Vagina (tissue), 2 donors: ENCODE results near the gene MAGI3.

Experiments
- POLR2A ChIP-seq, 2 donors: fragments of 450-650 bp; IDR thresholded peaks; one replicate each; pipeline ENCODE4 v1.6.1; 2017; ENCODE audit warnings: antibody characterized with exemption in 2 of 2, mild to moderate bottlenecking in 2 of 2, moderate library complexity in 2 of 2
- POLR2AphosphoS5 ChIP-seq, 2 donors: sonication (generic); formaldehyde crosslinking; IDR thresholded peaks; one replicate each; pipeline ENCODE4 v1.9.0; 2017; ENCODE audit warnings: antibody characterized with exemption in 2 of 2, mild to moderate bottlenecking in 2 of 2, low read depth in 1 of 2; ENCODE audit not compliant: insufficient read depth in 1 of 2
- TF ChIP-seq, protein P1 (sequence below), 3 experiments: fragments of 450-650 bp in 2 of 3; fragments of 200-600 bp in 1 of 3; sonication (generic) in 1 of 3; IDR thresholded peaks; one replicate each; pipeline ENCODE4 v1.5.1; 2017 to 2019; ENCODE audit warnings: antibody characterized with exemption in 3 of 3, mild to moderate bottlenecking in 2 of 3, moderate library complexity in 2 of 3

DNA sequence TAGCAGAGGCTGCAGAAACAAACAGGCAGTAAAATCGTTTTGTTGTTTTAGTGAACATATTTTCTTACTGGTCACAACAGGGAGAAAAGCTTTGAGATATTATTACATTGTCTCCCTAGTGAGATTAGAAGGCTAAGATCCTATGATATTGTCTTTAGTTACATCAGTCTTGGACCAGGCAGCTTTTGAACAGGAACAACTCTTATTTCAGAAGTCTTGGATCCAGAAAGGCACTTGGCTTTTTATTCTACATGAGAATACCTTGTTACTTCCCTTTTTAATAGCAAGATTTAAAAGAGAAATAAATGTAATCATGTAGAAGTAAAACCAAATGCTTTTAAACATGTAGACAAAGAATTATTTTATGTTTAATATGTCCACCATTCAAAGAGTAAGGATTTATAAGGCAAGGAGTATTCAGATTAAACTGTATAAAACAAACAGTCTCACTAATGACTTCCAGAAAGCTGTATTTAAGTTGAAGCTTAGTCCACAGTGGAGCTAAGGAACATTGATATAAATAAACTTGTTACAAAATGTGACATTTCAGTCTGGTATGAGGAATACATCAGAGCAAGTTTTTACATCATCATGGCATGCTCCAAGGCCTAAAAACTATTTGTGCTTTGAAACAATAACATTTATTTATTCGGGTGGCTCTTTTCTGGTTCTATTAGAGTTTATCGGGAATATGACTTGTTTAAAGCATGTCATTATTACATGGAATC is 296.7 kb downstream of the MAGI3 start:
- TF ChIP-seq, protein P1, sequence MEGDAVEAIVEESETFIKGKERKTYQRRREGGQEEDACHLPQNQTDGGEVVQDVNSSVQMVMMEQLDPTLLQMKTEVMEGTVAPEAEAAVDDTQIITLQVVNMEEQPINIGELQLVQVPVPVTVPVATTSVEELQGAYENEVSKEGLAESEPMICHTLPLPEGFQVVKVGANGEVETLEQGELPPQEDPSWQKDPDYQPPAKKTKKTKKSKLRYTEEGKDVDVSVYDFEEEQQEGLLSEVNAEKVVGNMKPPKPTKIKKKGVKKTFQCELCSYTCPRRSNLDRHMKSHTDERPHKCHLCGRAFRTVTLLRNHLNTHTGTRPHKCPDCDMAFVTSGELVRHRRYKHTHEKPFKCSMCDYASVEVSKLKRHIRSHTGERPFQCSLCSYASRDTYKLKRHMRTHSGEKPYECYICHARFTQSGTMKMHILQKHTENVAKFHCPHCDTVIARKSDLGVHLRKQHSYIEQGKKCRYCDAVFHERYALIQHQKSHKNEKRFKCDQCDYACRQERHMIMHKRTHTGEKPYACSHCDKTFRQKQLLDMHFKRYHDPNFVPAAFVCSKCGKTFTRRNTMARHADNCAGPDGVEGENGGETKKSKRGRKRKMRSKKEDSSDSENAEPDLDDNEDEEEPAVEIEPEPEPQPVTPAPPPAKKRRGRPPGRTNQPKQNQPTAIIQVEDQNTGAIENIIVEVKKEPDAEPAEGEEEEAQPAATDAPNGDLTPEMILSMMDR (IDR thresholded peaks at IDR 0.05) = no peak
- no peak for TF ChIP-seq POLR2AphosphoS5 (IDR thresholded peaks at IDR 0.05; ENCODE audit: insufficient read depth in 1 of 2, low read depth in 1 of 2)
- TF ChIP-seq POLR2A (IDR thresholded peaks at IDR 0.05) = no peak
